ENCODE results near the gene RTKN. TPM values are rescaled to one million over a fixed set of nuclear protein-coding genes. Genes with fewer than 3 reads are reported as not detected.

RTKN gene
- total and polyA plus RNA-seq, 4 donors, result 32.9 to 76.5 (median 59.7) TPM

Other genes with a start within 250 kb of the RTKN start
- 10 to 100 TPM; 16.9 to 28.0 TPM for gene MTHFD2, start 243.3 kb downstream of the RTKN start, total RNA-seq
- 10 to 100 TPM; 24.3 to 28.2 TPM for gene MTHFD2, start 243.3 kb downstream of the RTKN start, polyA plus RNA-seq (ENCODE audit: insufficient read length in 2 of 2)
- 10 to 100 TPM in 1 of 2 donors, 1 to 10 TPM in 1; 1.2 to 22.3 TPM for gene SLC4A5, start 98.5 kb downstream of the RTKN start, total RNA-seq
- 1 to 10 TPM; 2.4 to 3.9 TPM for gene SLC4A5, start 98.5 kb downstream of the RTKN start, polyA plus RNA-seq (ENCODE audit: insufficient read length in 2 of 2)
- gene DCTN1, start 61.6 kb downstream of the RTKN start, total RNA-seq, result 100 to 1,000 TPM in 1 of 2 donors, 10 to 100 TPM in 1; 99.4 to 117 TPM
- 100 to 1,000 TPM; 277 to 296 TPM for gene DCTN1, start 61.6 kb downstream of the RTKN start, polyA plus RNA-seq (ENCODE audit: insufficient read length in 2 of 2)
- gene C2orf81, start 20.3 kb downstream of the RTKN start, total RNA-seq, result 1 to 10 TPM; 1.2 to 4.7 TPM
- 1 to 10 TPM; 5.9 TPM for gene C2orf81, start 20.3 kb downstream of the RTKN start, polyA plus RNA-seq (ENCODE audit: insufficient read length in 2 of 2)
- gene WDR54, start 20.2 kb downstream of the RTKN start, total RNA-seq, result 10 to 100 TPM; 17.0 to 37.6 TPM
- 10 to 100 TPM; 37.7 to 40.5 TPM for gene WDR54, start 20.2 kb downstream of the RTKN start, polyA plus RNA-seq (ENCODE audit: insufficient read length in 2 of 2)
- gene INO80B, start 13.2 kb upstream of the RTKN start, total RNA-seq, result 10 to 100 TPM in 1 of 2 donors, 1 to 10 TPM in 1; 9.1 to 34.7 TPM
- gene INO80B, start 13.2 kb upstream of the RTKN start, polyA plus RNA-seq (ENCODE audit: insufficient read length in 2 of 2), result 10 to 100 TPM; 22.1 to 38.7 TPM
- 10 to 100 TPM; 25.8 to 86.5 TPM for gene WBP1, start 16.5 kb upstream of the RTKN start, total RNA-seq
- 100 to 1,000 TPM; 110 to 140 TPM for gene WBP1, start 16.5 kb upstream of the RTKN start, polyA plus RNA-seq (ENCODE audit: insufficient read length in 2 of 2)
- 10 to 100 TPM; 22.7 to 38.0 TPM for gene MOGS, start 23.4 kb upstream of the RTKN start, total RNA-seq
- 10 to 100 TPM; 34.5 to 42.2 TPM for gene MOGS, start 23.4 kb upstream of the RTKN start, polyA plus RNA-seq (ENCODE audit: insufficient read length in 2 of 2)
- 10 to 100 TPM; 12.7 to 80.6 TPM for gene MRPL53, start 30.7 kb upstream of the RTKN start, total RNA-seq
- gene MRPL53, start 30.7 kb upstream of the RTKN start, polyA plus RNA-seq (ENCODE audit: insufficient read length in 2 of 2), result 10 to 100 TPM; 52.3 to 56.7 TPM
- 10 to 100 TPM; 20.8 to 23.4 TPM for gene CCDC142, start 41.1 kb upstream of the RTKN start, total RNA-seq
- 10 to 100 TPM in 1 of 2 donors, 1 to 10 TPM in 1; 9.3 to 18.6 TPM for gene CCDC142, start 41.1 kb upstream of the RTKN start, polyA plus RNA-seq (ENCODE audit: insufficient read length in 2 of 2)
- gene TTC31, start 41.1 kb upstream of the RTKN start, total RNA-seq, result 10 to 100 TPM in 1 of 2 donors, 1 to 10 TPM in 1; 5.6 to 15.1 TPM
- gene TTC31, start 41.1 kb upstream of the RTKN start, polyA plus RNA-seq (ENCODE audit: insufficient read length in 2 of 2), result 10 to 100 TPM; 21.5 to 21.8 TPM
- under 1 TPM in 1 of 2 donors, not detected in 1; 0.33 TPM for gene LBX2, start 57.7 kb upstream of the RTKN start, total RNA-seq
- under 1 TPM in 1 of 2 donors, not detected in 1; 0.69 TPM for gene LBX2, start 57.7 kb upstream of the RTKN start, polyA plus RNA-seq (ENCODE audit: insufficient read length in 2 of 2)
- 10 to 100 TPM; 10.0 to 21.5 TPM for gene PCGF1, start 65.8 kb upstream of the RTKN start, total RNA-seq
- gene PCGF1, start 65.8 kb upstream of the RTKN start, polyA plus RNA-seq (ENCODE audit: insufficient read length in 2 of 2), result 10 to 100 TPM; 16.9 to 21.3 TPM
- under 1 TPM in 1 of 2 donors, not detected in 1; 0.69 TPM for gene TLX2, start 72.5 kb upstream of the RTKN start, total RNA-seq
- under 1 TPM; 0.11 to 0.27 TPM for gene TLX2, start 72.5 kb upstream of the RTKN start, polyA plus RNA-seq (ENCODE audit: insufficient read length in 2 of 2)
- gene DQX1, start 84.3 kb upstream of the RTKN start, total RNA-seq, result under 1 TPM in 1 of 2 donors, not detected in 1; 0.28 TPM
- gene DQX1, start 84.3 kb upstream of the RTKN start, polyA plus RNA-seq (ENCODE audit: insufficient read length in 2 of 2), result under 1 TPM; 0.32 to 0.62 TPM
- 10 to 100 TPM; 62.6 to 99.0 TPM for gene AUP1, start 87.8 kb upstream of the RTKN start, total RNA-seq
- gene AUP1, start 87.8 kb upstream of the RTKN start, polyA plus RNA-seq (ENCODE audit: insufficient read length in 2 of 2), result 100 to 1,000 TPM; 109 to 131 TPM
- gene HTRA2, start 88.0 kb upstream of the RTKN start, total RNA-seq, result 10 to 100 TPM; 32.0 to 47.2 TPM
- gene HTRA2, start 88.0 kb upstream of the RTKN start, polyA plus RNA-seq (ENCODE audit: insufficient read length in 2 of 2), result 10 to 100 TPM; 55.8 to 57.3 TPM
- gene LOXL3, start 112.0 kb upstream of the RTKN start, total RNA-seq, result 10 to 100 TPM; 10.5 to 18.2 TPM
- 10 to 100 TPM; 18.1 to 18.8 TPM for gene LOXL3, start 112.0 kb upstream of the RTKN start, polyA plus RNA-seq (ENCODE audit: insufficient read length in 2 of 2)
- gene DOK1, start 112.8 kb upstream of the RTKN start, total RNA-seq, result 10 to 100 TPM in 1 of 2 donors, 1 to 10 TPM in 1; 7.5 to 14.5 TPM
- 10 to 100 TPM; 11.0 to 14.2 TPM for gene DOK1, start 112.8 kb upstream of the RTKN start, polyA plus RNA-seq (ENCODE audit: insufficient read length in 2 of 2)
- under 1 TPM; 0.33 to 0.69 TPM for gene M1AP, start 206.4 kb upstream of the RTKN start, total RNA-seq
- 1 to 10 TPM; 1.1 to 1.3 TPM for gene M1AP, start 206.4 kb upstream of the RTKN start, polyA plus RNA-seq (ENCODE audit: insufficient read length in 2 of 2)
- 10 to 100 TPM in 1 of 2 donors, 1 to 10 TPM in 1; 7.3 to 17.2 TPM for gene SEMA4F, start 212.3 kb upstream of the RTKN start, total RNA-seq
- 10 to 100 TPM; 23.0 to 27.6 TPM for gene SEMA4F, start 212.3 kb upstream of the RTKN start, polyA plus RNA-seq (ENCODE audit: insufficient read length in 2 of 2)

All from spinal cord (tissue), 4 donors.